Measurements from ENCODE around the gene ORC5. TPM values are rescaled to one million over a fixed set of nuclear protein-coding genes. Genes with fewer than 3 reads are reported as not detected.
A peak's percentile ranks its signal among the peaks of the same experiment; 100 is the strongest.

The ORC5 gene
- polyA plus RNA-seq, 2 of the 4 experiments (the other 2 are of a cell fraction), result 17.8 to 28.4 TPM

GRCh38 chr7:104231054-104232046 lies 23.5 kb upstream of the ORC5 start:
- TF ChIP-seq MYC (IDR thresholded peaks at IDR 0.05; ENCODE audit: borderline replicate concordance, low read length) (no peak), HEYL (CRISPR knock-in tag; IDR thresholded peaks at IDR 0.05) (no peak), HDAC2 (IDR thresholded peaks at IDR 0.05) (no peak), ZFP36 (IDR thresholded peaks at IDR 0.05; ENCODE audit: borderline replicate concordance, partially characterized antibody) (no peak), RAD21 (conservative IDR thresholded peaks at IDR 0.05 in 1 of 2, IDR thresholded peaks at IDR 0.05 in 1 of 2) (peak; percentile 78 to 81), CTCF (IDR thresholded peaks at IDR 0.05) (peak; percentile 73), SMC3 (IDR thresholded peaks at IDR 0.05) (peak; percentile 57)
- H3K27ac ChIP-seq, result no peak overlapping the region
- DNase-seq (ENCODE audit: low read depth in 1 of 2, low spot score in 1 of 2) (peak; percentile 56 to 63), ATAC-seq (peak; percentile 97 to 99), FAIRE-seq (peak; percentile 23)
- H3K4me3 ChIP-seq, result no peak overlapping the region
- no peaks in the 10 kb centered on the region for H3K9me3 ChIP-seq
- H3K4me2 ChIP-seq, result 0 out of 3 replicates have a peak overlapping the region, but pooled peaks have one; percentile 29
- WGBS (ENCODE audit: missing lambda C conversion rate), result 19% methylated on average over 29 of the region's 29 CpGs
- ChIA-PET CTCF (interaction anchor here (0.6 to 4.1 kb wide), 37 partner anchors 9 to 694 kb away, joined by 3 to 43 read pairs (median 4); no protein-coding TSS in a partner anchor), POLR2A (no interaction called here)
- no peaks in the 10 kb centered on the region for H3K4me1 ChIP-seq

GRCh38 chr7:104230606-104231005 lies 22.8 kb upstream of the ORC5 start:
- no peaks in the 10 kb centered on the region for H3K9me3 ChIP-seq
- H3K4me1 ChIP-seq, result no peaks in the 10 kb centered on the region
- H3K4me3 ChIP-seq, result no peak overlapping the region
- DNase-seq (ENCODE audit: low read depth in 1 of 2, low spot score in 1 of 2) (no peak), ATAC-seq (no peak), FAIRE-seq (no peak)
- 21% methylated on average over 4 of the region's 4 CpGs for WGBS (ENCODE audit: missing lambda C conversion rate)
- ChIA-PET CTCF (interaction anchor here (0.6 to 4.1 kb wide), 17 partner anchors 10 to 695 kb away, joined by 3 to 43 read pairs (median 4); no protein-coding TSS in a partner anchor), POLR2A (no interaction called here)
- TF ChIP-seq MAFK (IDR thresholded peaks at IDR 0.05; ENCODE audit: partially characterized antibody) (no peak), EHF (CRISPR knock-in tag; IDR thresholded peaks at IDR 0.05) (no peak), JUNB (IDR thresholded peaks at IDR 0.05) (no peak), MAZ (IDR thresholded peaks at IDR 0.05; ENCODE audit: borderline replicate concordance, low read depth, low read length) (no peak), E2F6 (IDR thresholded peaks at IDR 0.05; ENCODE audit: borderline replicate concordance, low read depth) (no peak), SMC3 (IDR thresholded peaks at IDR 0.05) (no peak), TFCP2L1 (CRISPR knock-in tag; IDR thresholded peaks at IDR 0.05) (no peak), CBX2 (IDR thresholded peaks at IDR 0.05; ENCODE audit: borderline replicate concordance, low read depth) (no peak), EHMT2 (IDR thresholded peaks at IDR 0.05; ENCODE audit: low read depth) (no peak), CBX8 (IDR thresholded peaks at IDR 0.05) (no peak), CHD4 (IDR thresholded peaks at IDR 0.05; ENCODE audit: borderline replicate concordance) (no peak), CTCF (IDR thresholded peaks at IDR 0.05) (no peak), KDM5A (IDR thresholded peaks at IDR 0.05) (no peak), MAX (IDR thresholded peaks at IDR 0.05) (no peak), RCOR1 (IDR thresholded peaks at IDR 0.05; ENCODE audit: low read depth, low read length) (no peak), HDAC2 (IDR thresholded peaks at IDR 0.05) (no peak), RNF2 (IDR thresholded peaks at IDR 0.05; ENCODE audit: borderline replicate concordance, low read depth) (no peak)
- H3K4me2 ChIP-seq, result no peak overlapping the region
- no peak overlapping the region for H3K27ac ChIP-seq
